IMR-90 (cell line): ENCODE results near the gene COL27A1. TPM values are rescaled to one million over a fixed set of nuclear protein-coding genes. Genes with fewer than 3 reads are reported as not detected.

Source experiments
- ATAC-seq: fragments of 200-7000 bp; cut with Tn5 transposase; 2 replicates; pipeline ENCODE4 v1.9.1; 2020; ENCODE audit warnings: low read depth, mild to moderate bottlenecking, moderate library complexity
- BruUV-seq: library from RNA; stranded (reverse); fragments of 400-500 nt; replicated peaks from 2 replicates; lab custom pipeline; 2021; lab: Mats Ljungman, UMichigan
- CTCF ChIA-PET: fragments of 300-600 bp; formaldehyde crosslinking; extraction: SDS; loops from one replicate; lab custom pipeline; 2021; ENCODE audit warnings: antibody characterized with exemption; lab: Yijun Ruan, JAX
- POLR2A ChIA-PET: fragments of 300-600 bp; sonication (Branson Sonifier 250); formaldehyde crosslinking; loops from one replicate; lab custom pipeline; 2022; ENCODE audit warnings: antibody characterized with exemption; ENCODE audit not compliant: unreplicated experiment; lab: Charles Lee
- DNase-seq: peaks from one replicate; pipeline ENCODE4 v3.0.0; 2013
- H2AFZ ChIP-seq: replicated peaks from 2 replicates; pipeline ENCODE3; 2013; ENCODE audit warnings: low read length, mild to moderate bottlenecking; ENCODE audit not compliant: poor library complexity
- H2AK5ac ChIP-seq: 2 replicates; pipeline ENCODE4 v1.6.1; 2013; ENCODE audit warnings: low read depth, low read length, inconsistent platforms
- H2AK9ac ChIP-seq: replicated peaks from 2 replicates; pipeline ENCODE3; 2013; ENCODE audit warnings: mild to moderate bottlenecking, low read depth, low read length, moderate library complexity; ENCODE audit not compliant: poor library complexity
- H2BK120ac ChIP-seq: 2 replicates; pipeline ENCODE4 v1.6.1; 2013; ENCODE audit warnings: low read depth, low read length, inconsistent platforms
- H2BK15ac ChIP-seq: 3 replicates; pipeline ENCODE4 v1.6.1; 2013; ENCODE audit warnings: low read depth, low read length, inconsistent platforms
- H2BK20ac ChIP-seq: 2 replicates; pipeline ENCODE4 v1.6.1; 2013; ENCODE audit warnings: low read depth, mild to moderate bottlenecking, inconsistent platforms, low read length, moderate library complexity
- H2BK5ac ChIP-seq: 2 replicates; pipeline ENCODE4 v1.6.1; 2013; ENCODE audit warnings: mild to moderate bottlenecking, low read depth, low read length, inconsistent platforms; ENCODE audit not compliant: poor library complexity, severe bottlenecking
- H3K14ac ChIP-seq: replicated peaks from 2 replicates; pipeline ENCODE4 v1.6.1; 2013; ENCODE audit warnings: low read depth, low read length, inconsistent platforms
- H3K18ac ChIP-seq: 2 replicates; pipeline ENCODE4 v1.6.1; 2013; ENCODE audit warnings: low read depth, low read length, control low read depth
- H3K23ac ChIP-seq: 2 replicates; pipeline ENCODE4 v1.6.1; 2013; ENCODE audit warnings: low read depth, low read length, inconsistent platforms
- H3K27ac ChIP-seq: 2 replicates; pipeline ENCODE4 v1.5.1; 2013; ENCODE audit warnings: mild to moderate bottlenecking, control low read depth, low read length; ENCODE audit not compliant: insufficient read depth
- H3K27me3 ChIP-seq: 2 replicates; pipeline ENCODE4 v1.6.1; 2013; ENCODE audit warnings: low read length; ENCODE audit not compliant: control insufficient read depth, insufficient read depth
- H3K36me3 ChIP-seq: 2 replicates; pipeline ENCODE4 v1.6.1; 2013; ENCODE audit warnings: low read length, mixed read lengths; ENCODE audit not compliant: control insufficient read depth, insufficient read depth
- H3K4ac ChIP-seq: 2 replicates; pipeline ENCODE4 v1.6.1; 2013; ENCODE audit warnings: low read depth, low read length, inconsistent platforms
- H3K4me1 ChIP-seq: 2 replicates; pipeline ENCODE4 v1.6.1; 2013; ENCODE audit warnings: low read length, mixed read lengths; ENCODE audit not compliant: control insufficient read depth, insufficient read depth
- H3K4me2 ChIP-seq: 2 replicates; pipeline ENCODE4 v1.6.1; 2013; ENCODE audit warnings: low read depth, mild to moderate bottlenecking, control low read depth, low read length, moderate library complexity
- H3K4me3 ChIP-seq: 2 replicates; pipeline ENCODE4 v1.5.1; 2013; ENCODE audit warnings: low read depth, mild to moderate bottlenecking, control low read depth, low read length, moderate library complexity; ENCODE audit not compliant: insufficient read depth
- H3K56ac ChIP-seq: 2 replicates; pipeline ENCODE4 v1.6.1; 2013; ENCODE audit warnings: low read length, inconsistent platforms; ENCODE audit not compliant: insufficient read depth; ENCODE audit errors: extremely low read depth
- H3K79me1 ChIP-seq, 2 experiments: 2 replicates each; pipeline ENCODE4 v1.6.1; 2013; ENCODE audit warnings: low read length in 2 of 2, inconsistent platforms in 1 of 2, low read depth in 1 of 2
- H3K9ac ChIP-seq: 2 replicates; pipeline ENCODE4 v1.6.1; 2013; ENCODE audit warnings: low read depth, low read length, control low read depth
- H3K9me1 ChIP-seq: 2 replicates; pipeline ENCODE4 v1.6.1; 2013; ENCODE audit warnings: low read length, inconsistent platforms; ENCODE audit not compliant: insufficient read depth
- H3K9me3 ChIP-seq: 2 replicates; pipeline ENCODE4 v1.6.1; 2013; ENCODE audit warnings: low read length; ENCODE audit not compliant: control insufficient read depth, insufficient read depth
- H4K20me1 ChIP-seq: 2 replicates; pipeline ENCODE4 v1.6.1; 2013; ENCODE audit warnings: low read length, inconsistent platforms; ENCODE audit not compliant: insufficient read depth
- H4K5ac ChIP-seq: 2 replicates; pipeline ENCODE4 v1.6.1; 2013; ENCODE audit warnings: mild to moderate bottlenecking, low read depth, low read length, control low read depth
- H4K8ac ChIP-seq, 2 experiments: 2 replicates each; pipeline ENCODE4 v1.6.1; 2013; ENCODE audit warnings: low read depth in 2 of 2, low read length in 2 of 2, control low read depth in 1 of 2, inconsistent platforms in 1 of 2
- H4K91ac ChIP-seq: 2 replicates; pipeline ENCODE4 v1.6.1; 2013; ENCODE audit warnings: low read depth, low read length, inconsistent platforms; ENCODE audit not compliant: insufficient read depth
- BHLHE40 ChIP-seq: fragments of 150-350 bp; IDR thresholded peaks from 2 replicates; pipeline ENCODE4 v1.6.1; 2016; ENCODE audit warnings: mild to moderate bottlenecking, low read depth, low read length
- CEBPB ChIP-seq: IDR thresholded peaks from 2 replicates; pipeline ENCODE4 v1.6.1; 2012; ENCODE audit warnings: low read depth, low read length, improper control_type of control experiment
- CHD1 ChIP-seq: IDR thresholded peaks from 2 replicates; pipeline ENCODE4 v1.6.1; 2012; ENCODE audit warnings: low read depth, low read length, improper control_type of control experiment
- FOS ChIP-seq: fragments of 150-350 bp; IDR thresholded peaks from 2 replicates; pipeline ENCODE4 v1.6.1; 2016; ENCODE audit warnings: low read depth, low read length
- MAFK ChIP-seq: IDR thresholded peaks from 2 replicates; pipeline ENCODE4 v1.6.1; 2012; ENCODE audit warnings: low read depth, low read length, improper control_type of control experiment
- MAZ ChIP-seq: IDR thresholded peaks from 2 replicates; pipeline ENCODE4 v1.6.1; 2012; ENCODE audit warnings: low read depth, mild to moderate bottlenecking, low read length, improper control_type of control experiment, moderate library complexity, borderline replicate concordance
- MXI1 ChIP-seq: IDR thresholded peaks from 2 replicates; pipeline ENCODE4 v1.6.1; 2012; ENCODE audit warnings: low read depth, mild to moderate bottlenecking, low read length, moderate library complexity, borderline replicate concordance
- NFE2L2 ChIP-seq: fragments of 150-350 bp; IDR thresholded peaks from 2 replicates; pipeline ENCODE4 v1.6.1; 2016; ENCODE audit warnings: low read depth, mild to moderate bottlenecking, low read length
- POLR2A ChIP-seq: IDR thresholded peaks from 2 replicates; pipeline ENCODE4 v1.6.1; 2012; ENCODE audit warnings: mild to moderate bottlenecking, low read depth, low read length
- RAD21 ChIP-seq: IDR thresholded peaks from 2 replicates; pipeline ENCODE4 v1.6.1; 2012; ENCODE audit warnings: low read length, improper control_type of control experiment
- RCOR1 ChIP-seq: IDR thresholded peaks from 2 replicates; pipeline ENCODE4 v1.6.1; 2012; ENCODE audit warnings: mild to moderate bottlenecking, low read length, improper control_type of control experiment; ENCODE audit not compliant: insufficient replicate concordance
- RFX5 ChIP-seq: IDR thresholded peaks from 2 replicates; pipeline ENCODE4 v1.8.0; 2012; ENCODE audit warnings: low read depth, mild to moderate bottlenecking, low read length, moderate library complexity
- SMC3 ChIP-seq: fragments of 150-350 bp; IDR thresholded peaks from 2 replicates; pipeline ENCODE4 v1.6.1; 2016; ENCODE audit warnings: low read depth, mild to moderate bottlenecking, antibody characterized with exemption, low read length, moderate library complexity
- whole genome bisulfite sequencing, 2 experiments: methylation state at CpG; one replicate each; pipeline versions ENCODE4 v1.1.5 to v1.1.7; 2013; ENCODE audit warnings: missing lambda C conversion rate in 2 of 2; ENCODE audit not compliant: insufficient read length in 1 of 2; ENCODE audit errors: extremely low coverage in 2 of 2; 5-methylcytosine and 5-hydroxymethylcytosine counted together
- dilution Hi-C: fragments of 300-500 bp; cut with HindIII; formaldehyde crosslinking; loops from one replicate; pipeline ENCODE4 v1.14.3; 2018; ENCODE audit warnings: low sequenced_read_pairs; ENCODE audit not compliant: unreplicated experiment
- in situ Hi-C: fragments of 300-500 bp; cut with MboI; formaldehyde crosslinking; loops from 3 replicates; pipeline ENCODE4 v1.14.3; 2019; ENCODE audit warnings: low sequenced_read_pairs, inconsistent platforms, mixed read lengths
- intact Hi-C: fragments of 100-400 bp; cut with micrococcal nuclease; formaldehyde crosslinking; loops from 2 replicates; pipeline ENCODE4 v1.10.0; 2022
- polyA plus RNA-seq, 3 experiments: library from polyadenylated mRNA; depleted of rRNA; stranded (reverse); fragments of >200 nt; gene quantifications; 2 replicates each; pipeline ENCODE4 v1.2.3, GENCODE V29; 2012; ENCODE audit warnings: low replicate concordance in 1 of 3
- total RNA-seq: library from RNA; depleted of rRNA; stranded (reverse); fragments of >200 nt; gene quantifications from 2 replicates; pipeline ENCODE4 v1.2.3, GENCODE V29; 2012
- TF ChIP-seq, protein P1 (sequence below): fragments of 150-350 bp; IDR thresholded peaks from 2 replicates; pipeline ENCODE4 v1.6.1; 2016; ENCODE audit warnings: low read depth, mild to moderate bottlenecking, low read length, moderate library complexity, borderline replicate concordance
- TF ChIP-seq, protein P2 (sequence below): fragments of 150-350 bp; IDR thresholded peaks from 2 replicates; pipeline ENCODE4 v1.6.1; 2017; ENCODE audit warnings: mild to moderate bottlenecking, antibody characterized with exemption, low read length, low read depth
- TF ChIP-seq, protein P3 (sequence below): conservative IDR thresholded peaks from 2 replicates; pipeline ENCODE4 v1.5.1; 2012; ENCODE audit warnings: mild to moderate bottlenecking, low read depth, low read length, improper control_type of control experiment

The COL27A1 gene
- total and polyA plus RNA-seq, 2 of the 4 experiments (the other 2 are of a cell fraction), result 3.2 to 18.3 TPM

DNA sequence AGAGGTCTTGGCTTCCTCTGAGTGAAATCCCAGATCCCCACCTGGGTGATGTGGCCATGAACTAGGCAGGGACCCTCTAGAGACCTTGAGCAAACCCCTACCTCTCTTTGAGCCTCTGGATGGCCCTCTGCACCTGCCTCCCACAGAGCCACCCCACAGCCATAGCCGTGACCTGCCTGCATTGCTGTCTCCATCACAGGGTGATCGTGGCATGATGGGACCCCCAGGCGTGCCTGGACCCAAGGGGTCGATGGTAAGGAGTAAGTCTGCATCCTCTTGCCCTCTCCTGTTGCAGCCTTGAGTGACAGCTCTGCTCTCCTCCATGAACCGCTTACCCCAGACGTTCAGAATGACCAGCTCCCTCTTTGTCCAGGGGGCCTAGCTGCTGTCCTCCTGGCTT, 97.1 kb downstream of the COL27A1 start:
- in situ Hi-C loops, result no loop called here
- no peak overlapping the region for H4K5ac ChIP-seq
- no peaks in the 10 kb centered on the region for H3K27me3 ChIP-seq
- TF ChIP-seq SMC3, result no peak
- no peak for TF ChIP-seq BHLHE40
- no peak for TF ChIP-seq RAD21
- no peak for TF ChIP-seq POLR2A
- no peak for TF ChIP-seq RFX5
- no peak for TF ChIP-seq CHD1
- TF ChIP-seq, protein P1, sequence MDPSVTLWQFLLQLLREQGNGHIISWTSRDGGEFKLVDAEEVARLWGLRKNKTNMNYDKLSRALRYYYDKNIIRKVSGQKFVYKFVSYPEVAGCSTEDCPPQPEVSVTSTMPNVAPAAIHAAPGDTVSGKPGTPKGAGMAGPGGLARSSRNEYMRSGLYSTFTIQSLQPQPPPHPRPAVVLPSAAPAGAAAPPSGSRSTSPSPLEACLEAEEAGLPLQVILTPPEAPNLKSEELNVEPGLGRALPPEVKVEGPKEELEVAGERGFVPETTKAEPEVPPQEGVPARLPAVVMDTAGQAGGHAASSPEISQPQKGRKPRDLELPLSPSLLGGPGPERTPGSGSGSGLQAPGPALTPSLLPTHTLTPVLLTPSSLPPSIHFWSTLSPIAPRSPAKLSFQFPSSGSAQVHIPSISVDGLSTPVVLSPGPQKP, result no peak
- no peak for TF ChIP-seq MXI1
- no peak for TF ChIP-seq CEBPB
- TF ChIP-seq, protein P2, sequence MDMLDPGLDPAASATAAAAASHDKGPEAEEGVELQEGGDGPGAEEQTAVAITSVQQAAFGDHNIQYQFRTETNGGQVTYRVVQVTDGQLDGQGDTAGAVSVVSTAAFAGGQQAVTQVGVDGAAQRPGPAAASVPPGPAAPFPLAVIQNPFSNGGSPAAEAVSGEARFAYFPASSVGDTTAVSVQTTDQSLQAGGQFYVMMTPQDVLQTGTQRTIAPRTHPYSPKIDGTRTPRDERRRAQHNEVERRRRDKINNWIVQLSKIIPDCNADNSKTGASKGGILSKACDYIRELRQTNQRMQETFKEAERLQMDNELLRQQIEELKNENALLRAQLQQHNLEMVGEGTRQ, result no peak
- no peak for TF ChIP-seq MAZ
- no peak for TF ChIP-seq MAFK
- TF ChIP-seq, protein P3, sequence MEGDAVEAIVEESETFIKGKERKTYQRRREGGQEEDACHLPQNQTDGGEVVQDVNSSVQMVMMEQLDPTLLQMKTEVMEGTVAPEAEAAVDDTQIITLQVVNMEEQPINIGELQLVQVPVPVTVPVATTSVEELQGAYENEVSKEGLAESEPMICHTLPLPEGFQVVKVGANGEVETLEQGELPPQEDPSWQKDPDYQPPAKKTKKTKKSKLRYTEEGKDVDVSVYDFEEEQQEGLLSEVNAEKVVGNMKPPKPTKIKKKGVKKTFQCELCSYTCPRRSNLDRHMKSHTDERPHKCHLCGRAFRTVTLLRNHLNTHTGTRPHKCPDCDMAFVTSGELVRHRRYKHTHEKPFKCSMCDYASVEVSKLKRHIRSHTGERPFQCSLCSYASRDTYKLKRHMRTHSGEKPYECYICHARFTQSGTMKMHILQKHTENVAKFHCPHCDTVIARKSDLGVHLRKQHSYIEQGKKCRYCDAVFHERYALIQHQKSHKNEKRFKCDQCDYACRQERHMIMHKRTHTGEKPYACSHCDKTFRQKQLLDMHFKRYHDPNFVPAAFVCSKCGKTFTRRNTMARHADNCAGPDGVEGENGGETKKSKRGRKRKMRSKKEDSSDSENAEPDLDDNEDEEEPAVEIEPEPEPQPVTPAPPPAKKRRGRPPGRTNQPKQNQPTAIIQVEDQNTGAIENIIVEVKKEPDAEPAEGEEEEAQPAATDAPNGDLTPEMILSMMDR, result no peak
- TF ChIP-seq RCOR1, result no peak
- no peak for TF ChIP-seq NFE2L2
- TF ChIP-seq FOS, result no peak
- peaks cover 7% of the 10 kb centered on the region; the same call in 1 of the 2 replicates for H3K9me1 ChIP-seq
- H4K20me1 ChIP-seq, result no peaks in the 10 kb centered on the region
- 97% methylated on average over 4 of the region's 6 CpGs; no CpG with 5 or more reads in 1 of the 2 experiments for WGBS, 2 experiments
- BruUV-seq, result no TSS peak
- no peak overlapping the region for H2BK5ac ChIP-seq
- no peak overlapping the region for H3K14ac ChIP-seq
- H3K9ac ChIP-seq, result no peak overlapping the region
- H3K27ac ChIP-seq, result no peak overlapping the region
- H3K56ac ChIP-seq, result no peak overlapping the region
- H2BK20ac ChIP-seq, result no peak overlapping the region
- ATAC-seq, result no peak
- peaks cover 12% of the 10 kb centered on the region for H3K4me1 ChIP-seq
- H2AFZ ChIP-seq, result no peak overlapping the region
- H2AK5ac ChIP-seq, result no peak overlapping the region
- no peaks in the 10 kb centered on the region for H3K9me3 ChIP-seq
- H3K23ac ChIP-seq, result no peak overlapping the region
- H3K4ac ChIP-seq, result no peak overlapping the region
- ChIA-PET POLR2A (no interaction called here), CTCF (no interaction called here)
- H3K4me2 ChIP-seq, result no peak overlapping the region
- H4K8ac ChIP-seq, result no peak overlapping the region
- H2BK15ac ChIP-seq, result no peak overlapping the region
- no peak overlapping the region for H4K91ac ChIP-seq
- intact Hi-C loops, result no loop called here
- H3K79me1 ChIP-seq, result no peaks in the 10 kb centered on the region
- H3K4me3 ChIP-seq, result no peak overlapping the region
- DNase-seq, result no peak
- 0 out of 2 replicates have a peak, but pooled peaks cover 1% of the 10 kb centered on the region for H3K36me3 ChIP-seq
- H3K18ac ChIP-seq, result no peak overlapping the region
- dilution Hi-C loops, result no loop called here
- H2BK120ac ChIP-seq, result no peak overlapping the region
- no peak overlapping the region for H2AK9ac ChIP-seq
